Activated CD8-positive, alpha-beta T cell treated with anti-CD3 and anti-CD28 coated beads for 36 hours (primary cell): ENCODE data around the gene ZNF385B. TPM values are rescaled to one million over a fixed set of nuclear protein-coding genes. Genes with fewer than 3 reads are reported as not detected.

Source experiments
- ATAC-seq: fragments of 200-7000 bp; cut with Tn5 transposase; one replicate; pipeline ENCODE4 v1.10.0; 2021; ENCODE audit warnings: mild to moderate bottlenecking, moderate library complexity
- CTCF ChIA-PET: fragments of 350-600 bp; sonication (Branson Sonifier 250); formaldehyde crosslinking; loops from one replicate; lab custom pipeline; 2021; ENCODE audit warnings: antibody characterized with exemption; lab: Charles Lee
- POLR2A ChIA-PET: fragments of 350-600 bp; sonication (Branson Sonifier 250); formaldehyde crosslinking; loops from one replicate; lab custom pipeline; 2021; ENCODE audit warnings: antibody characterized with exemption; lab: Charles Lee
- DNase-seq: peaks from one replicate; pipeline ENCODE4 v3.0.0-alpha.2; 2020
- H3K27ac Mint-ChIP-seq: one replicate; pipeline ENCODE4 v1.8.0; 2021; ENCODE audit warnings: mild to moderate bottlenecking, mixed read lengths
- H3K27me3 Mint-ChIP-seq: one replicate; pipeline ENCODE4 v1.8.0; 2021; ENCODE audit warnings: mixed read lengths
- H3K36me3 Mint-ChIP-seq: one replicate; pipeline ENCODE4 v1.8.0; 2021; ENCODE audit warnings: low read depth, mixed read lengths
- H3K4me1 Mint-ChIP-seq: one replicate; pipeline ENCODE4 v1.8.0; 2021; ENCODE audit warnings: low read depth, mixed read lengths
- H3K4me3 Mint-ChIP-seq: one replicate; pipeline ENCODE4 v1.8.0; 2021; ENCODE audit warnings: mild to moderate bottlenecking, moderate library complexity, mixed read lengths
- H3K9me3 Mint-ChIP-seq: one replicate; pipeline ENCODE4 v1.8.0; 2021; ENCODE audit warnings: mixed read lengths
- intact Hi-C: fragments of 100-400 bp; cut with micrococcal nuclease; formaldehyde crosslinking; loops from one replicate; pipeline ENCODE4 v1.10.0; 2022
- total RNA-seq, 2 experiments: library from RNA; stranded (reverse); gene quantifications; one replicate each; pipeline ENCODE4 v1.2.3, GENCODE V29; 2021
- TF ChIP-seq, protein P1 (sequence below): fragments of 200-600 bp; IDR thresholded peaks from one replicate; pipeline ENCODE4 v1.8.0; 2022; ENCODE audit warnings: antibody characterized with exemption, mild to moderate bottlenecking

ZNF385B gene
- total RNA-seq, 2 experiments from 2014 or later: not detected

DNA sequence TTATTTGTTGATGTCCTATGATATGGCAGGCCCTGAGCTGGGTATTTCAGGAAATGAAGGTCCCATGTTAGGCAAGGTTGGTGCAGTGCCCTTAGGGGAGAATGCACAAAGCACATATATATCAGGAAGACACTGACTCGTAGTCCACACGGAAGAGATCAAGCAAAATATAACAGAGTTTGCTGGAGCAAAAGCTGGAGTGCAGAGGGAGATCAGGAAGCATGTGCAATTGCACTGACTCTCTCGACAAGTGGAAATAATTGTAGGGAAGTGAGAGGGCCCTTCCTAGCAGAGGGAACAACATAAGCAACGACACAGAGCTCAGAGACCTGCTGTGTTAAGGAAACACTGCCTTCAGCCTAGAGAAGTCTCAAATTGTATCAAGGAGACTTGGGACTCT lies 4.2 kb downstream of the ZNF385B start:
- DNase-seq (no peak), ATAC-seq (no peak)
- Mint-ChIP-seq H3K27me3 (peaks cover 29% of the 10 kb centered on the region), H3K9me3 (no peaks in the 10 kb centered on the region), H3K4me3 (no peak overlapping the region), H3K27ac (no peak overlapping the region), H3K4me1 (peaks cover 6% of the 10 kb centered on the region), H3K36me3 (no peaks in the 10 kb centered on the region)
- CTCF ChIA-PET: no interaction called here
- POLR2A ChIA-PET: no interaction called here
- intact Hi-C loops: no loop called here
- TF ChIP-seq, protein P1, sequence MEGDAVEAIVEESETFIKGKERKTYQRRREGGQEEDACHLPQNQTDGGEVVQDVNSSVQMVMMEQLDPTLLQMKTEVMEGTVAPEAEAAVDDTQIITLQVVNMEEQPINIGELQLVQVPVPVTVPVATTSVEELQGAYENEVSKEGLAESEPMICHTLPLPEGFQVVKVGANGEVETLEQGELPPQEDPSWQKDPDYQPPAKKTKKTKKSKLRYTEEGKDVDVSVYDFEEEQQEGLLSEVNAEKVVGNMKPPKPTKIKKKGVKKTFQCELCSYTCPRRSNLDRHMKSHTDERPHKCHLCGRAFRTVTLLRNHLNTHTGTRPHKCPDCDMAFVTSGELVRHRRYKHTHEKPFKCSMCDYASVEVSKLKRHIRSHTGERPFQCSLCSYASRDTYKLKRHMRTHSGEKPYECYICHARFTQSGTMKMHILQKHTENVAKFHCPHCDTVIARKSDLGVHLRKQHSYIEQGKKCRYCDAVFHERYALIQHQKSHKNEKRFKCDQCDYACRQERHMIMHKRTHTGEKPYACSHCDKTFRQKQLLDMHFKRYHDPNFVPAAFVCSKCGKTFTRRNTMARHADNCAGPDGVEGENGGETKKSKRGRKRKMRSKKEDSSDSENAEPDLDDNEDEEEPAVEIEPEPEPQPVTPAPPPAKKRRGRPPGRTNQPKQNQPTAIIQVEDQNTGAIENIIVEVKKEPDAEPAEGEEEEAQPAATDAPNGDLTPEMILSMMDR: no peak

DNA sequence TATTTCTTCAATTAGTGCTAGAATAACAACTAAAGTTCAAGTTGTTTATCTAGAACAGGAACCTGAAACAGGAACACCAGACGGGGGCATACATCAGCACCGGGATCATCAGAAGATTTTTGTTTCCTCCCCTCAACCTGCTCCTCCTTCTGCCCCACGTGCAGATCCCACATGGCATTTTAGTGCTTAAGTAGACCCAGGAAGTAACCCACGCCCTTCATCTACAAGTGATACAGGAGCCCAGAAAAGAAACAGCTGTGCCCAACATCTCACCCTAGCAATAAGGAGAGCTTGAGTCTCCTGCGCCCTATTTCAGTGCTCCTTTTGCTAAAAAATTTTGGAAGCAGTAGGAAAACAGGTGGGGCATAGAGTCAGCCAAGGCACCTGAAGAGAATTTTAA lies 5.2 kb downstream of the ZNF385B start:
- TF ChIP-seq, protein P1: no peak
- H3K9me3 Mint-ChIP-seq: no peaks in the 10 kb centered on the region
- CTCF ChIA-PET: interaction anchor here (0.6 kb wide), 1 partner anchor 1052 kb away, joined by 3 read pairs; no protein-coding TSS in a partner anchor
- DNase-seq (no peak), ATAC-seq (no peak)
- peaks cover 2% of the 10 kb centered on the region for H3K4me1 Mint-ChIP-seq
- no peak overlapping the region for H3K4me3 Mint-ChIP-seq
- H3K36me3 Mint-ChIP-seq: no peaks in the 10 kb centered on the region
- H3K27ac Mint-ChIP-seq: no peak overlapping the region
- H3K27me3 Mint-ChIP-seq: peaks cover 20% of the 10 kb centered on the region
- POLR2A ChIA-PET: no interaction called here
- intact Hi-C loops: no loop called here

DNA sequence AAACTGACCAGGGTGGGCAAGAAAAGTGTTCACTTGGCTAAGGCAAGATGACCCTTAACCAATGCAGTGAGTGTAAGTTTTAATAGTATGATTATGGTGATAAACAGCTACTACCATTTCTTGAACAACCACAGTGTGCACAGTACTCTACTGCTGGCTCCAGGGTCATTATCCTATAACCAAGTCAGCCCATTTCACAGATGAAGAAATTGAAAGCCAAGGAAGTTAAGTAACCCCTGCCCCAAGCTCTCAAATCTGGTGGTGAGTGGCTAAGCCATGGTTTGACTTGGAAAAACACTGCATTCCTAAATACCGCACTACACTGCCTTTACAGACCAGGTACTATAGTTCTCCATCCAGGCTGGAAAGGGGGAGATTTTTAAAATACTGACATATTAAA lies 5.7 kb downstream of the ZNF385B start:
- Mint-ChIP-seq H3K9me3 (no peaks in the 10 kb centered on the region), H3K27ac (no peak overlapping the region), H3K27me3 (peaks cover 20% of the 10 kb centered on the region), H3K4me3 (no peak overlapping the region), H3K36me3 (no peaks in the 10 kb centered on the region), H3K4me1 (peaks cover 2% of the 10 kb centered on the region)
- intact Hi-C loops: no loop called here
- no peak for DNase-seq
- ChIA-PET CTCF (no interaction called here), POLR2A (no interaction called here)
- ATAC-seq: no peak
- TF ChIP-seq, protein P1: no peak

DNA sequence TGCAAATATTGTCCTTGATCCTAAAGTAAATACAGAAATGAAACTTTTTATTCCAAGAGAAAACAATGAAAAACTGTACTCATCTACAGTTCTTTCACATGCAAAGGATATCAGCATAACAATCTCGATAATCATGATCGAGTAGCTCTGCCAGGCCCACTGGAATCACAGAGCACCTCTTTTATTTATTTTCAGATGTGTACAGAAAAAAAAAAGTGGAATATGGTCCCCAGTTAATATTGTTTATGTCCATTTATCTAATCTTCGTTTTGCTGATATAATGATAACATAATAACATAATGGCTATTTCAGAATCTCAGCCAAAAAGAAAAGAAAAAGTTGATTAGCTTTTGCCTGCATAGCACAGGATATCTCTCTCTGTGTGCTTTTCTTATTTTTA lies 6.5 kb downstream of the ZNF385B start:
- DNase-seq (no peak), ATAC-seq (no peak)
- intact Hi-C loops: no loop called here
- CTCF ChIA-PET: no interaction called here
- Mint-ChIP-seq H3K4me3 (no peak overlapping the region), H3K4me1 (peaks cover under 1% of the 10 kb centered on the region), H3K27ac (no peak overlapping the region), H3K36me3 (no peaks in the 10 kb centered on the region), H3K27me3 (peaks cover 13% of the 10 kb centered on the region), H3K9me3 (no peaks in the 10 kb centered on the region)
- POLR2A ChIA-PET: no interaction called here
- TF ChIP-seq, protein P1: no peak

DNA sequence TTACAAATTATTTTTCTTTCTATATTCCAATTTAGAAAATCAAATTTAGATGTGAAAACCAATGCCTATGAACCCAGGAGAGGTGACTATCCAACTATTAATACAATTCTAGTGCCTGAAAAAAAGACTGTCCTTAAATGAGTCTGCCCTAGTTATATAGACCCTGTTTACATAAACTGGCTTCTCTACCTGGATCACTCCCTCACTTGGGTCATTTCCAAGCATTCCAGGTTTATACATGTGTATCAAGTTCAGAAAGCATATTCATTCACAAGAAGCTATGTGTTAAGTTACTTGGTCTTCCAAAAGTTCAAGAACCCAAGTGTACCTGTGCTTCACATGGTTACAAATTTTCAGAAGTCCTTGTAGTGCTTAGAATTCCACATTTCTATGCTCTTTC lies 8.3 kb downstream of the ZNF385B start:
- ChIA-PET CTCF (no interaction called here), POLR2A (no interaction called here)
- no peak overlapping the region for H3K27ac Mint-ChIP-seq
- no peaks in the 10 kb centered on the region for H3K36me3 Mint-ChIP-seq
- no peak for ATAC-seq
- intact Hi-C loops: no loop called here
- no peaks in the 10 kb centered on the region for H3K9me3 Mint-ChIP-seq
- DNase-seq: no peak
- peaks cover 7% of the 10 kb centered on the region for H3K27me3 Mint-ChIP-seq
- no peak overlapping the region for H3K4me3 Mint-ChIP-seq
- no peaks in the 10 kb centered on the region for H3K4me1 Mint-ChIP-seq
- TF ChIP-seq, protein P1: no peak
